Measurements from ENCODE around the gene RABEP1.

RABEP1 gene

GRCh38 chr17:5365831-5366230 is 83.7 kb downstream of the RABEP1 start:
- DNase-seq, result no peak

GRCh38 chr17:5370411-5370810 is 88.3 kb downstream of the RABEP1 start:
- no peak for DNase-seq

- no peak for DNase-seq
These were observed 91.0 kb downstream of the RABEP1 start for GRCh38 chr17:5373112-5373511.

- no peak for DNase-seq
These were observed 96.6 kb downstream of the RABEP1 start for GRCh38 chr17:5378566-5379207.

- DNase-seq, result no peak
These were observed 97.4 kb downstream of the RABEP1 start for GRCh38 chr17:5379351-5380107.

GRCh38 chr17:5380491-5381135 is 98.5 kb downstream of the RABEP1 start:
- no peak for DNase-seq

GRCh38 chr17:5381542-5381941 is 99.5 kb downstream of the RABEP1 start:
- DNase-seq, result no peak

- no peak for DNase-seq
These were observed 109.6 kb downstream of the RABEP1 start for GRCh38 chr17:5391678-5392077.

GRCh38 chr17:5396612-5397011 is 114.5 kb downstream of the RABEP1 start:
- DNase-seq, result no peak

GRCh38 chr17:5399767-5400166 is 117.7 kb downstream of the RABEP1 start:
- DNase-seq, result no peak

- no peak for DNase-seq
These were observed 123.3 kb downstream of the RABEP1 start for GRCh38 chr17:5405400-5405799.

- DNase-seq, result no peak
These were observed 126.1 kb downstream of the RABEP1 start for GRCh38 chr17:5408186-5408585.

- DNase-seq, result no peak
These were observed 128.6 kb downstream of the RABEP1 start for GRCh38 chr17:5410594-5411272.

GRCh38 chr17:5413682-5414081 is 131.6 kb downstream of the RABEP1 start:
- DNase-seq, result no peak

- no peak for DNase-seq
These were observed 134.8 kb downstream of the RABEP1 start for GRCh38 chr17:5416901-5417300.

GRCh38 chr17:5418858-5419355 is 136.8 kb downstream of the RABEP1 start:
- peak; percentile 82 to 83 for DNase-seq

- DNase-seq, result peak; percentile 95 to 97
These were observed 137.4 kb downstream of the RABEP1 start, which contains the start of gene NUP88 for GRCh38 chr17:5419356-5419958. Gene NUP88 (minus strand): TSS chr17:5419662. CDS start chr17:5419650, 12 bp downstream.

GRCh38 chr17:5419959-5420653 is 138.0 kb downstream of the RABEP1 start, which contains the start of gene RPAIN:
Gene RPAIN (plus strand): TSS chr17:5420182. CDS start chr17:5420211, 29 bp downstream.
- DNase-seq, result peak; percentile 85 to 86

- no peak for DNase-seq
These were observed 140.4 kb downstream of the RABEP1 start for GRCh38 chr17:5422505-5422904.

- DNase-seq, result no peak
These were observed 142.8 kb downstream of the RABEP1 start for GRCh38 chr17:5424909-5425308.

GRCh38 chr17:5425826-5426225 is 143.7 kb downstream of the RABEP1 start:
- DNase-seq, result no peak
